ENCODE results near the gene TBC1D21. TPM values are rescaled to one million over a fixed set of nuclear protein-coding genes. Genes with fewer than 3 reads are reported as not detected.
A peak's percentile ranks its signal among the peaks of the same experiment; 100 is the strongest.

The TBC1D21 gene
- total RNA-seq, 2 experiments from 2014 or later = not detected

DNA sequence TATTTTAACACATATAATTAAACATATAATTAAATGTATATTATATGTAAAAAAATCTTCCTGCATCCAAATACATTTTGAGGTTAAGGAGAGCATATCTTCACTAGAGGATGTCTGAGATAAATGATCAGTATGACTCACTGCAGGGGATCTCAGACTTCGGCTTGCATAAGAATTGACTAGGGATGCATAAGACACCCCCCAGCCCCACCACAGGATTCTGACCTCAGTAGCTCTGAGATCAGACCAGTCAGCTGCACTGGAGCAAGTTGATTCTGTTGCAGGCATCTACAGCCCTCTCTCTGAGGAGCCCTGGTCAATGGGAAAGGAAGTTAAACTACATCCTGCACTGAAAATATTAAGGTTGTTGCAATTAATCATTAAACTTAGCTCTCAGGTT is 29.0 kb upstream of the TBC1D21 start:
- Mint-ChIP-seq H3K4me3 (no peak overlapping the region), H3K9me3 (ENCODE audit: low read depth) (no peaks in the 10 kb centered on the region), H3K4me1 (no peaks in the 10 kb centered on the region), H3K27me3 (peaks cover 10% of the 10 kb centered on the region), H3K27ac (no peak overlapping the region), H3K36me3 (ENCODE audit: low read depth) (no peaks in the 10 kb centered on the region)
- POLR2A ChIA-PET = no interaction called here
- DNase-seq (no peak), ATAC-seq (no peak)
- intact Hi-C loops (cut with DNase I, micrococcal nuclease) = no loop called here
- CTCF ChIA-PET = interaction anchor here (0.7 kb wide), 1 partner anchor 27 kb away, joined by 3 read pairs; no protein-coding TSS in a partner anchor

DNA sequence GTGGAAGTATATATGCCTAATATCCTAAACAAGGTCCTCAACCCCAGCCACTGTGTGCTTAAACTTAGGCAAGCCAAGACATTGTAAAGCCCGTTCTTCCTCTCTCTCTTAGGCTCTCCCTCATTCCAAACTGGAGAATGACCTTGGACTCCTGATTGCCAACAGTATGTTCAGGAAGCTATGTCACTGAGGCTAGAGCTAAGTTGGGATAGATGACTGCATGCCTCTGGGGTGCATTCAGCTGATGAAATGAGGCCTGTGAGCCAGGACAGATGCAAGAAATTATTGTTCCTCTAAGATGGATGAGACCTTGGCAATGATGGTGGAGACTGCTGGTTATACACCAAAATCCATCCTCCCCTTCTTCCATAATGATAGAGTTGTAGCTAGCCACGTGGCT is 27.9 kb upstream of the TBC1D21 start:
- no peak for ATAC-seq
- H3K36me3 Mint-ChIP-seq (ENCODE audit: low read depth) = no peaks in the 10 kb centered on the region
- DNase-seq = no peak
- H3K9me3 Mint-ChIP-seq (ENCODE audit: low read depth) = no peaks in the 10 kb centered on the region
- no peak overlapping the region for H3K27ac Mint-ChIP-seq
- peaks cover 9% of the 10 kb centered on the region for H3K27me3 Mint-ChIP-seq
- intact Hi-C loops (cut with DNase I, micrococcal nuclease) = no loop called here
- no peaks in the 10 kb centered on the region for H3K4me1 Mint-ChIP-seq
- ChIA-PET POLR2A (no interaction called here), CTCF (interaction anchor here (1.0 to 1.8 kb wide), 2 partner anchors 13 to 28 kb away, joined by 3 to 4 read pairs; no protein-coding TSS in a partner anchor)
- H3K4me3 Mint-ChIP-seq = no peak overlapping the region

DNA sequence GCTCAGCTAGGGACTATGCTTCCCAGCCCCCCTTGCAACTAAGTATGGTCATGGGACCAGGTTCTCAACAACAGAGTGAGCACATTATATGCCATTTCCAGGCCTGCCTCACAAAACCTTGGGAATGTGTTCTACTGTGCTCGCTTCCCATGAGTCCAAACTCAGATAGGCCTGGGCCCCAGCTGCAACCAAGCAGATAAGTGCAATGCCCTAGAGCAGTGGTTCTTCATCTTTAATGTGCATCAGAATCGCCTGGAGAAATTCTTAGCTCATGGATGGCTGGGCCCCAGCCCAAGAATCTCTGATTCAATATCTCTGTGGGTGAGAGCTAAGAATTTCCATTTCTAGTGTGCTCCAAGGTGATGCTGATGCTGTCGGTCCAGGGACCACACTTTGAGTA is 27.5 kb upstream of the TBC1D21 start:
- Mint-ChIP-seq H3K4me3 (no peak overlapping the region), H3K4me1 (no peaks in the 10 kb centered on the region), H3K36me3 (ENCODE audit: low read depth) (no peaks in the 10 kb centered on the region), H3K27ac (no peak overlapping the region), H3K9me3 (ENCODE audit: low read depth) (no peaks in the 10 kb centered on the region), H3K27me3 (peaks cover 8% of the 10 kb centered on the region)
- ChIA-PET CTCF (interaction anchor here (1.0 to 1.8 kb wide), 2 partner anchors 13 to 28 kb away, joined by 3 to 4 read pairs; no protein-coding TSS in a partner anchor), POLR2A (no interaction called here)
- no peak for DNase-seq
- no peak for ATAC-seq
- intact Hi-C loops (cut with DNase I, micrococcal nuclease) = no loop called here

DNA sequence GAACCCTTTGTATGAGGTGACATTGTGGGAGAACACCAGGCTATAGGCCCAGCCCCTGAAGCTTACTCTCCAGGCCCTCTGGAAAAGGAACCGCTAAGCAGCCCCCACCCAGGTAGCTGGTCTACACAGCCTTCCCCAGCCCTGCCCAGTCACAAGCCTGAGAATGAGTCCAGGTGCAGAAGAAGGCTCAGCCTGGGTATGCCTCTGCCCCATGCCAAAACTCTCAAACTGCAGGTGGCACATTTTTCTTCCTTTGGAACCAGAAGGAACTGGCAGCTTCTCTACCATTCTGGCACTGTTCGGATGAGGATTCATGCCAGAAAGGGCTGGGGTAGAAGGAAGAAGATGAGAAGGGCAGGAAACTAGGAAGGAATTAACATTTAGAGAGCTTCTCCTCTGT is 23.7 kb upstream of the TBC1D21 start:
- POLR2A ChIA-PET = no interaction called here
- no peak overlapping the region for H3K4me3 Mint-ChIP-seq
- DNase-seq (no peak), ATAC-seq (no peak)
- H3K27ac Mint-ChIP-seq = no peak overlapping the region
- peaks cover 12% of the 10 kb centered on the region for H3K27me3 Mint-ChIP-seq
- no peaks in the 10 kb centered on the region for H3K4me1 Mint-ChIP-seq
- no peaks in the 10 kb centered on the region for H3K36me3 Mint-ChIP-seq (ENCODE audit: low read depth)
- intact Hi-C loops (cut with DNase I, micrococcal nuclease) = loop anchor here in 1 of 2 experiments (2.0 to 10.0 kb wide), 2 partner anchors 445 to 503 kb away; no protein-coding TSS in a partner anchor
- CTCF ChIA-PET = interaction anchor here (0.6 to 1.3 kb wide), 2 partner anchors 25 to 101 kb away, joined by 3 to 5 read pairs; no protein-coding TSS in a partner anchor
- H3K9me3 Mint-ChIP-seq (ENCODE audit: low read depth) = no peaks in the 10 kb centered on the region

DNA sequence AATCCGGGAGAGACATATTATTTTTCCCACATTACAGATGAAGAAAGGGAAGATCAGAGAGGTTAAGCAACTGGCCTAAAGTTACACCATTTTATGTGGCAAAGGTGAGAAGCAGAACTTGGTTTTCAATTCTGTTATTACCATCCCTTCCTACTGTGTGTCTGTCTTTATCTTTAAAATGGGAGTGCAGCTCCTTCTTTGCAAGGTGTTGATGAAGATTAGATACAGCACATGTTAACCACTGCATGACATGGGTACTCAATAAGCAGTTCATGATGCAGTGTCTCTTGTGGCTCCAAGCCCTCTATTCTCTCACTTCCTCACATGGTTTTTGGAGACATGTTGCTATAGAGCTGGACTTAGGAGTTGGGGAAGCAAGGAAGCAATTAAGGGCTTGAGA is 23.1 kb upstream of the TBC1D21 start:
- ChIA-PET CTCF (interaction anchor here (0.6 to 1.3 kb wide), 2 partner anchors 24 to 1005 kb away, joined by 3 to 5 read pairs; no protein-coding TSS in a partner anchor), POLR2A (no interaction called here)
- no peak for ATAC-seq
- no peaks in the 10 kb centered on the region for H3K36me3 Mint-ChIP-seq (ENCODE audit: low read depth)
- no peak overlapping the region for H3K4me3 Mint-ChIP-seq
- peaks cover 15% of the 10 kb centered on the region for H3K27me3 Mint-ChIP-seq
- H3K27ac Mint-ChIP-seq = no peak overlapping the region
- H3K9me3 Mint-ChIP-seq (ENCODE audit: low read depth) = no peaks in the 10 kb centered on the region
- intact Hi-C loops (cut with DNase I, micrococcal nuclease) = loop anchor here in 1 of 2 experiments (2.0 to 10.0 kb wide), 2 partner anchors 445 to 503 kb away; no protein-coding TSS in a partner anchor
- no peak for DNase-seq
- H3K4me1 Mint-ChIP-seq = no peaks in the 10 kb centered on the region

DNA sequence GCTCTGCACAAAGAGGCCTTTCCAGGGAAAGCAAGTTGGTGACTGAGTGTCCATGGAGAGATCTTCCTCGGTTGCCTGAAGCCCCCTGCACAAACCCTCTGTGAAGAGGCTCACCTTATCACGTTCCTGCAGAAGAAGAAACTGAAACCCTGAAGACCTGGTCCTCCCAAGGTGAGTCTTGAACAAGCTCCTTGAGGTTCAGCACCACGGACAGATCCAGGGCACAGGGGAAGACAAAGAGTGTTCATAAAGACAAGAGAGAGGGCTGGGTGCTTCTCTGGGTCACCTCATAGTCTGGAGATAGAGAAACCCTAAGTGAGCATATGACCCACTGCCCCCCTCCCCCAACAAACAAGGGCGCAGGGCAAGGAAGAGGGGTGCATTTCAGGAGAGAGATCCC is 21.7 kb upstream of the TBC1D21 start:
- Mint-ChIP-seq H3K27ac (no peak overlapping the region), H3K4me1 (no peaks in the 10 kb centered on the region), H3K4me3 (no peak overlapping the region), H3K27me3 (peaks cover 16% of the 10 kb centered on the region), H3K36me3 (ENCODE audit: low read depth) (no peaks in the 10 kb centered on the region), H3K9me3 (ENCODE audit: low read depth) (no peaks in the 10 kb centered on the region)
- DNase-seq = peak; percentile 72
- intact Hi-C loops (cut with DNase I, micrococcal nuclease) = loop anchor here in 1 of 2 experiments (2.0 to 10.0 kb wide), 2 partner anchors 443 to 505 kb away; no protein-coding TSS in a partner anchor
- no peak for ATAC-seq
- ChIA-PET CTCF (interaction anchor here (1.1 to 1.6 kb wide), 2 partner anchors 17 to 22 kb away, joined by 3 to 4 read pairs; no protein-coding TSS in a partner anchor), POLR2A (no interaction called here)

DNA sequence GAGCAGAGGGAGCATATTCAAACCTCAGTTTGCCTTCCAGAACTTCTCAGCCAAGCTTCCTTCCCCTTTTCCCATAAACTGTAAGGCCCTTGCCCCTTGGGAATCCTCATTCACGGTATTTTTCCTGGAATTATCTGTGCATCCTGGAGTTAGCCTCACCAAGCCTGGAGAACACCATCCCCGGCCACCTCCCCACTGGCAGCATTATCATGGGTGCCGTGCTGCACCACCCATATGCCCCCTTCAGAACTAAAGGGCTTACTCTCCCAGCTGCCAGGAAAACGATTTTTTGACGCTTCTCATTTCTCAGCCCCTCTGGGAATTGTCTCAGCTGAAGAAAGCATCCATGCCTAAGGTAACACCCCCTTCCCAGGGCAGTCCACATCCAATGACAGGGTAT is 20.9 kb upstream of the TBC1D21 start:
- no peaks in the 10 kb centered on the region for H3K4me1 Mint-ChIP-seq
- H3K36me3 Mint-ChIP-seq (ENCODE audit: low read depth) = no peaks in the 10 kb centered on the region
- DNase-seq (no peak), ATAC-seq (no peak)
- no peak overlapping the region for H3K27ac Mint-ChIP-seq
- H3K27me3 Mint-ChIP-seq = peaks cover 16% of the 10 kb centered on the region
- intact Hi-C loops (cut with DNase I, micrococcal nuclease) = loop anchor here in 1 of 2 experiments (10.0 kb wide), 1 partner anchor 442 kb away; no protein-coding TSS in a partner anchor
- H3K9me3 Mint-ChIP-seq (ENCODE audit: low read depth) = no peaks in the 10 kb centered on the region
- H3K4me3 Mint-ChIP-seq = no peak overlapping the region
- ChIA-PET POLR2A (no interaction called here), CTCF (interaction anchor here (0.6 to 1.6 kb wide), 2 partner anchors 21 to 62 kb away, joined by 3 to 4 read pairs; no protein-coding TSS in a partner anchor)

DNA sequence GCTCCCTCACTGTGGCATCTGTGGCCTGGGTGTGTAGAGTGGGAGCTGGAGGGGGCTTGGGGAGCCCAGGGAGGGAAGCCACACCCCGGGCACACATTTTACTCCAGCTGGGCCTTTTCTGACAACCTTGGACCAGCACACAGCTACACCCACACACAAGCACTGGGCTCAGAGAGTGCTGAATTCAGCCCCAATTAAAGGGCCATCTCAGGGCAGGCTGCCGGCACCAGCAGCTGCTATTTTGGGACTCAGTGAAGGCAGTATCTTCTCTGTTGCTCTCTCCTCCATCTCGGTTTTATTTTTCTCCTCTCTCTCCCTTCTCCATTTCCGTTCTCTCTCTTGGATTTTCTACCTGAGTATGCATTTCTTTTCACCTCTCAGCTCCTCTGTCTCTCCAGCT is 19.1 kb upstream of the TBC1D21 start:
- ATAC-seq (no peak), DNase-seq (no peak)
- ChIA-PET POLR2A (no interaction called here), CTCF (interaction anchor here (0.9 kb wide), 1 partner anchor 20 kb away, joined by 3 read pairs; no protein-coding TSS in a partner anchor)
- no peak overlapping the region for H3K27ac Mint-ChIP-seq
- H3K4me1 Mint-ChIP-seq = no peaks in the 10 kb centered on the region
- intact Hi-C loops (cut with DNase I, micrococcal nuclease) = loop anchor here in 1 of 2 experiments (10.0 kb wide), 1 partner anchor 441 kb away; no protein-coding TSS in a partner anchor
- H3K36me3 Mint-ChIP-seq (ENCODE audit: low read depth) = no peaks in the 10 kb centered on the region
- H3K27me3 Mint-ChIP-seq = peaks cover 20% of the 10 kb centered on the region
- no peak overlapping the region for H3K4me3 Mint-ChIP-seq
- no peaks in the 10 kb centered on the region for H3K9me3 Mint-ChIP-seq (ENCODE audit: low read depth)

DNA sequence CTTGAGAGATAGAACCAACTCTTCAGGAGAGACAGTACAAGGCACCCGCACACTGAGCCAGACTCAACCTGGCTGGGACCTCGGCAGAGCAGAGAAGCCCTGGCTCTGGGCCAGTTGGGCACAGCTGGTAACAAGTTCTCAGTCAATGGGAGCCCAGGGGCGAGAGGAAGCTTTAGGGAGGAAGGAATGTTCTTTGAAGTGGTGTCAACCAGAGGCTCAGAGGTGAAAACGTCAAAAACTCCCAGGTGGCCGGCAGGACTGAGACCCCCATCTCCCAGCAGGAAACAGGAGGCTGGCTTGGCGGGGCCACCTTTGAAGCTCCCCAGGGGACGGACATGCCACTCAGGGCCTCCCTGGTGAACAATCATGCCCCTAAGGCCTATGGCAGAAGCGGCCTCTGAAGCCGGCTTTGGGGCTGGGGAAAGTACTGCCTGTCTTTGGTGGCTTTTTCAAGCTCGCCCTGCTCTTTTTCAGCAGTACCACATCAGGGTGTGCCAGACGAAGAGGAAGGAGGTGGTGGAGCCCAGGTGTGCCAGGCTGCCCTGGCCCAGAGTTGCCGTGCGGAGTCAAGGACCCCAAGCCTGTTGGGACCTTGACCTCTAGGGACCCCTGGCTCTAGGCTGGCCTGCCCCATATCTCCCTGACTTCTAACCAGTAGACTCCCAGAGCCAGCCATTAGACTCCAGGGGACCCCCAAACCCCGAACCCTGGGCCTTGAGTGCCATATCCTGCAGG is 16.7 kb upstream of the TBC1D21 start:
- ATAC-seq (no peak), DNase-seq (no peak)
- CTCF ChIA-PET = no interaction called here
- Mint-ChIP-seq H3K4me1 (no peaks in the 10 kb centered on the region), H3K27me3 (peaks cover 17% of the 10 kb centered on the region), H3K9me3 (ENCODE audit: low read depth) (no peaks in the 10 kb centered on the region), H3K36me3 (ENCODE audit: low read depth) (no peaks in the 10 kb centered on the region), H3K27ac (no peak overlapping the region), H3K4me3 (no peak overlapping the region)
- intact Hi-C loops (cut with DNase I, micrococcal nuclease) = loop anchor here in 1 of 2 experiments (10.0 kb wide), 1 partner anchor 438 kb away; no protein-coding TSS in a partner anchor
- POLR2A ChIA-PET = no interaction called here

DNA sequence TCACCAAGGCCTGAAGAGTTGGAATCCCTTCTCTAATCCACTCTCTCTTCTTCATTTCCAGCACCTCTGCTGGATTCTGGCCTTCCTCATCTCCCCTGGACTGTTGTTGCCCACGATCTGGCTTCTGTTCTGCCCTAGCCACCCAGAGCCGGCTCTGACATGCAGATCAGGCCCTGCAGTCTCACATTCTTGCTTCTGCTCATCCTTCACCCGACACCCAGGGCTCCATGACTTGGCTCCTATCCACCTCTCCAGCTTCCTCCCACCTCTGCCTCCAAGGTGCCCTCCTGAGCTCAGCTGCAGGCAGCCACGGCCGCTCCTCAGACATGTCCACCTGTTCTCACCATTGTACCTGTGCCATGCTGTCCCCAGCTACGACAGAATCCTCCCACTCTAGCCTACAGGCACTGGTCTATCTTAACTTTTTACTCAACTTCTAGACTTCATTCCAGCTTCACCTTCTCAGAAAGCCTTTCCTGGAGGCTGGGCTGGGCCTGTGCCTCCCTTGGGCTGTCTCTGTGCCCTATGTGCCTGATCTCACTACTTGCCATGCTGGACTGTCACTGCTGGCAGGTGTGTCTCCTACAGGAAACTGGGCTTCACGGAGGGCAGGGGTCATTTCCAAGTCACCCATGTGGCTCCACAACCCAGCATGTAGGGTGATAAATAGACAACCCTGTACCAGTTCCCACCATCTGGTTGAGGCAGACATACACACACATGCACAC is 16.0 kb upstream of the TBC1D21 start:
- no peaks in the 10 kb centered on the region for H3K9me3 Mint-ChIP-seq (ENCODE audit: low read depth)
- H3K4me3 Mint-ChIP-seq = no peak overlapping the region
- H3K27ac Mint-ChIP-seq = no peak overlapping the region
- H3K36me3 Mint-ChIP-seq (ENCODE audit: low read depth) = no peaks in the 10 kb centered on the region
- no peak for ATAC-seq
- DNase-seq = no peak
- no peaks in the 10 kb centered on the region for H3K4me1 Mint-ChIP-seq
- CTCF ChIA-PET = interaction anchor here (0.6 to 1.0 kb wide), 3 partner anchors 9 to 154 kb away, joined by 3 to 6 read pairs (median 4); no protein-coding TSS in a partner anchor
- H3K27me3 Mint-ChIP-seq = peaks cover 16% of the 10 kb centered on the region
- POLR2A ChIA-PET = no interaction called here
- intact Hi-C loops (cut with DNase I, micrococcal nuclease) = loop anchor here in 1 of 2 experiments (10.0 kb wide), 1 partner anchor 437 kb away; no protein-coding TSS in a partner anchor

DNA sequence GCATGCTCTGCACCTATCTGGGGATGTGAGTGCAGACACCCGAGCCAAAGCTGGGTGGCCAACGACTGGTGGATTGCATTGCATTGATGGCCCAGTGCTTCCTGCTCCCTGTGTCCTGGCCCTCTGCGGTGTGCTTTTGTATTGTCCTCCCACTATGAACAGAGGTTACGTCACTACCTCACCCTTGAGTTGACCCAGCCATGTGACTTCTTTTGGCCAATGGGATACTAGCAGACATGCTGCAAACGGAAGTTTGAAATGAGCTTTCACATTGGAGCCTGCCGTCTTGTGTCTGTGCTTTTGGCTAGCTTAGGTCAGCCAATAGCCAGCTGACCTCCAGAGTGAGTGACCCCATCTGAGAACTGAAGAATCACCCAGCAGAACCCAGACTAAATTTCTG is 15.3 kb upstream of the TBC1D21 start:
- DNase-seq (no peak), ATAC-seq (no peak)
- intact Hi-C loops (cut with DNase I, micrococcal nuclease) = loop anchor here in 1 of 2 experiments (10.0 kb wide), 1 partner anchor 437 kb away; no protein-coding TSS in a partner anchor
- CTCF ChIA-PET = interaction anchor here (0.6 to 1.0 kb wide), 2 partner anchors 8 to 13 kb away, joined by 3 to 6 read pairs; no protein-coding TSS in a partner anchor
- Mint-ChIP-seq H3K4me1 (no peaks in the 10 kb centered on the region), H3K36me3 (ENCODE audit: low read depth) (no peaks in the 10 kb centered on the region), H3K9me3 (ENCODE audit: low read depth) (no peaks in the 10 kb centered on the region), H3K4me3 (no peak overlapping the region), H3K27ac (no peak overlapping the region), H3K27me3 (peaks cover 13% of the 10 kb centered on the region)
- POLR2A ChIA-PET = no interaction called here

All from activated CD4-positive, alpha-beta T cell treated with anti-CD3 and anti-CD28 coated beads for 36 hours (primary cell).